Keratinocyte (primary cell): ENCODE data around the gene SORT1. TPM values are rescaled to one million over a fixed set of nuclear protein-coding genes. Genes with fewer than 3 reads are reported as not detected.

Experiments
- DNase-seq: peaks from one replicate; pipeline ENCODE4 v3.0.0-alpha.2; 2011; ENCODE audit warnings: low read depth, missing footprints, low spot score
- FAIRE-seq: peaks from 2 replicates; lab custom pipeline; 2011; peaks lifted over from hg19 to GRCh38; lab: Jason Lieb, UNC
- H2AFZ ChIP-seq: 2 replicates; pipeline ENCODE4 v1.6.0; 2012; ENCODE audit warnings: low read length, control low read depth, inconsistent platforms; ENCODE audit not compliant: control insufficient read depth
- H3K27ac ChIP-seq: 2 replicates; pipeline ENCODE4 v1.5.1; 2011; ENCODE audit warnings: low read length; ENCODE audit not compliant: control insufficient read depth, insufficient read depth
- H3K27me3 ChIP-seq: 3 replicates; pipeline ENCODE4 v1.6.0; 2011; ENCODE audit warnings: low read length; ENCODE audit not compliant: control insufficient read depth, insufficient read depth; ENCODE audit errors: extremely low read depth
- H3K36me3 ChIP-seq, 2 experiments: 2 replicates in 1 of 2; 3 replicates in 1 of 2; pipeline ENCODE4 v1.5.1; 2011; ENCODE audit warnings: low read length in 2 of 2, mild to moderate bottlenecking in 1 of 2; ENCODE audit not compliant: control insufficient read depth in 2 of 2, insufficient read depth in 2 of 2; ENCODE audit errors: extremely low read depth in 1 of 2
- H3K4me1 ChIP-seq: 3 replicates; pipeline ENCODE4 v1.5.1; 2011; ENCODE audit warnings: low read length; ENCODE audit not compliant: control insufficient read depth, insufficient read depth; ENCODE audit errors: extremely low read depth
- H3K4me2 ChIP-seq: 3 replicates; pipeline ENCODE4 v1.6.0; 2011; ENCODE audit warnings: low read depth, low read length; ENCODE audit not compliant: control insufficient read depth, insufficient read depth; ENCODE audit errors: extremely low read depth
- H3K4me3 ChIP-seq, 3 experiments: fragments of 200-600 bp in 1 of 3; sonication (generic) in 1 of 3; 2 replicates in 2 of 3; 3 replicates in 1 of 3; pipeline ENCODE4 v1.5.1; 2011 to 2016; ENCODE audit warnings: low read length in 3 of 3, mild to moderate bottlenecking in 3 of 3, control low read depth in 2 of 3, inconsistent platforms in 1 of 3, low read depth in 1 of 3, mixed read lengths in 1 of 3, mixed run types in 1 of 3, moderate library complexity in 1 of 3; ENCODE audit not compliant: control insufficient read depth in 2 of 3, insufficient read depth in 2 of 3; ENCODE audit errors: extremely low read depth in 1 of 3
- H3K79me2 ChIP-seq: 2 replicates; pipeline ENCODE4 v1.6.0; 2012; ENCODE audit warnings: low read length; ENCODE audit not compliant: control insufficient read depth, insufficient read depth
- H3K9ac ChIP-seq: 3 replicates; pipeline ENCODE4 v1.6.0; 2011; ENCODE audit warnings: low read length; ENCODE audit not compliant: control insufficient read depth, insufficient read depth; ENCODE audit errors: extremely low read depth
- H3K9me1 ChIP-seq: 3 replicates; pipeline ENCODE4 v1.6.0; 2011; ENCODE audit warnings: low read length; ENCODE audit not compliant: control insufficient read depth, insufficient read depth; ENCODE audit errors: extremely low read depth
- H3K9me3 ChIP-seq: 2 replicates; pipeline ENCODE4 v1.5.1; 2012; ENCODE audit warnings: low read depth, low read length; ENCODE audit not compliant: control insufficient read depth
- H4K20me1 ChIP-seq: 3 replicates; pipeline ENCODE4 v1.6.0; 2011; ENCODE audit warnings: low read length; ENCODE audit not compliant: control insufficient read depth, insufficient read depth; ENCODE audit errors: extremely low read depth
- CTCF ChIP-seq, 3 experiments: IDR thresholded peaks in 1 of 3; conservative IDR thresholded peaks in 1 of 3; optimal IDR thresholded peaks in 1 of 3; 2 replicates in 2 of 3; 3 replicates in 1 of 3; pipeline versions ENCODE3 to v1.5.1; 2011; ENCODE audit warnings: low read length in 3 of 3, mild to moderate bottlenecking in 3 of 3, moderate library complexity in 2 of 3, control low read depth in 1 of 3, inconsistent platforms in 1 of 3; ENCODE audit not compliant: insufficient read depth in 2 of 3; ENCODE audit errors: extremely low read depth in 1 of 3
- EZH2 ChIP-seq: IDR thresholded peaks from one replicate; pipeline ENCODE4 v1.6.1; 2012; ENCODE audit warnings: inconsistent platforms, mild to moderate bottlenecking, low read length, moderate library complexity
- dilution Hi-C: fragments of 300-500 bp; cut with MboI; formaldehyde crosslinking; loops from one replicate; pipeline ENCODE4 v1.7.0; 2020; ENCODE audit warnings: low sequenced_read_pairs; ENCODE audit not compliant: extremely low pct_ligation_motif_present
- polyA plus RNA-seq, 5 experiments: library from polyadenylated mRNA; depleted of rRNA in 3 of 5; stranded (reverse) in 3 of 5; stranded (forward) in 1 of 5; unstranded in 1 of 5; fragments of >200 nt; gene quantifications; 1 replicate in 1 of 5; 2 replicates in 3 of 5; 3 replicates in 1 of 5; pipeline versions ENCODE4 v1.2.1 to v1.2.3, GENCODE V29; 2011 to 2012; ENCODE audit warnings: missing spikeins in 2 of 5, low read depth in 1 of 5, low replicate concordance in 1 of 5

Gene SORT1
- polyA plus RNA-seq, 1 donor (not counting 4 experiments of a cell fraction or from before 2014, with no cell fraction given): 1.6 TPM

- Histone ChIP-seq H3K27ac (no peak overlapping the region), H4K20me1 (no peaks in the 10 kb centered on the region), H2AFZ (no peak overlapping the region), H3K9ac (no peak overlapping the region), H3K9me1 (no peaks in the 10 kb centered on the region), H3K4me3 (no peak overlapping the region), H3K9me3 (no peaks in the 10 kb centered on the region), H3K79me2 (no peaks in the 10 kb centered on the region), H3K36me3 (no peaks in the 10 kb centered on the region), H3K4me2 (no peak overlapping the region), H3K4me1 (no peaks in the 10 kb centered on the region), H3K27me3 (no peaks in the 10 kb centered on the region)
- dilution Hi-C loops: no loop called here
- DNase-seq (no peak), FAIRE-seq (no peak)
- no peak for TF ChIP-seq CTCF (optimal IDR thresholded peaks at IDR 0.05 in 1 of 3, IDR thresholded peaks at IDR 0.05 in 1 of 3, conservative IDR thresholded peaks at IDR 0.05 in 1 of 3; ENCODE audit: extremely low read depth in 1 of 3, insufficient read depth in 2 of 3, low read length in 3 of 3)
Measured at GRCh38 chr1:109315288-109315687, 82.4 kb downstream of the SORT1 start.

GRCh38 chr1:109314795-109315194 is 82.9 kb downstream of the SORT1 start:
- Histone ChIP-seq H3K79me2 (no peaks in the 10 kb centered on the region), H3K4me2 (no peak overlapping the region), H3K9me1 (no peaks in the 10 kb centered on the region), H3K9ac (no peak overlapping the region), H3K4me1 (no peaks in the 10 kb centered on the region), H3K27me3 (peaks cover 2% of the 10 kb centered on the region), H4K20me1 (no peaks in the 10 kb centered on the region), H3K36me3 (no peaks in the 10 kb centered on the region), H2AFZ (no peak overlapping the region), H3K27ac (no peak overlapping the region), H3K9me3 (no peaks in the 10 kb centered on the region), H3K4me3 (no peak overlapping the region)
- no peak for DNase-seq
- dilution Hi-C loops: no loop called here
- TF ChIP-seq EZH2 (no peak), CTCF (optimal IDR thresholded peaks at IDR 0.05 in 1 of 3, IDR thresholded peaks at IDR 0.05 in 1 of 3, conservative IDR thresholded peaks at IDR 0.05 in 1 of 3; ENCODE audit: extremely low read depth in 1 of 3, insufficient read depth in 2 of 3, low read length in 3 of 3) (no peak)
- no peak for FAIRE-seq
